ENCODE results near the gene MYO15B.

- TF ChIP-seq POLR2A (IDR thresholded peaks at IDR 0.05) (no peak), CTCF (IDR thresholded peaks at IDR 0.05) (no peak)
Observed at GRCh38 chr17:75550139-75550465, 37.5 kb upstream of the MYO15B start.

Measured in adrenal gland (tissue), 5 donors.